Measurements from ENCODE around the gene KDM5C. TPM values are rescaled to one million over a fixed set of nuclear protein-coding genes. Genes with fewer than 3 reads are reported as not detected.
A peak's percentile ranks its signal among the peaks of the same experiment; 100 is the strongest.

Gene KDM5C
- total RNA-seq, 1 donor from 2014 or later = 99.8 TPM

DNA sequence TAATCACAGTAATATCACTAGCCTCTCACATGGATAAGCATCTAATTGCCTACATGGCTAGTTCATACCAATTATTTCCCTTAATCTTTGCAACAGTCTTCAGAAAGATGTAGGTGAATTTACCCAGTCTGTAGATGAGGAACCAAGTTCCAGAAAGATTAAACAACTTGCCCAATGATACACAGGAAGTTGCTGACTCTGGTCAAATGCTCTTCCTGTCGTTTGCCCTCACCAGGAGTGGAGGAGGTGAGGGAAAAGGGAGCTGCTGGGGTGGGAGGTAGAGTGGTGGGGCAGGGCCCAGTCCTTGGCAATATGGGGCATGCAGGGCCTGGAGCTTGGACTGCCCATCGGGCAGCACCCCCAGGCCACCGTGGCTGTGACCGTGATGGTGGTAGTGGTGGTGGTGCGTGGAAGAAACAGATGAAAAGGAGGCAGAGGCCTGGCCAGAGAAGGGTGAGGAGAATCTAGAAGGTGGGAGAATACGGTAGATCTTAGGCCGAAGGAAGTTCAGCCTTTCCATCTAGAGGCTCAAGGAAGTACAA lies 2.3 kb upstream of the KDM5C start:
- peaks cover 10% of the 10 kb centered on the region for H3K4me1 Mint-ChIP-seq (ENCODE audit: unreplicated experiment)
- H3K9me3 Mint-ChIP-seq = no peaks in the 10 kb centered on the region
- no peak overlapping the region for H3K27ac Mint-ChIP-seq
- TF ChIP-seq CTCF (conservative IDR thresholded peaks at IDR 0.05) = no peak
- no peak for DNase-seq (ENCODE audit: extremely low spot score, unreplicated experiment)
- H3K27me3 Mint-ChIP-seq = no peaks in the 10 kb centered on the region
- H3K4me3 Mint-ChIP-seq = no peak overlapping the region
- peaks cover 5% of the 10 kb centered on the region for H3K36me3 Mint-ChIP-seq

- Mint-ChIP-seq H3K36me3 (peaks cover 5% of the 10 kb centered on the region), H3K4me3 (peak overlapping the region; percentile 97), H3K4me1 (ENCODE audit: unreplicated experiment) (peaks cover 11% of the 10 kb centered on the region), H3K27me3 (no peaks in the 10 kb centered on the region), H3K27ac (peak overlapping the region; percentile 98), H3K9me3 (no peaks in the 10 kb centered on the region)
- DNase-seq (ENCODE audit: extremely low spot score, unreplicated experiment) = no peak
- TF ChIP-seq CTCF (conservative IDR thresholded peaks at IDR 0.05) = no peak
Observed at GRCh38 chrX:53223955-53224859, 800 bp downstream of the KDM5C start.

GRCh38 chrX:53223068-53223693 lies 1.8 kb downstream of the KDM5C start:
- Mint-ChIP-seq H3K4me3 (peak overlapping the region; percentile 97), H3K36me3 (peaks cover 5% of the 10 kb centered on the region), H3K9me3 (no peaks in the 10 kb centered on the region), H3K4me1 (ENCODE audit: unreplicated experiment) (peaks cover 11% of the 10 kb centered on the region), H3K27ac (peak overlapping the region; percentile 98), H3K27me3 (no peaks in the 10 kb centered on the region)
- DNase-seq (ENCODE audit: extremely low spot score, unreplicated experiment) = no peak
- no peak for TF ChIP-seq CTCF (conservative IDR thresholded peaks at IDR 0.05)

DNA sequence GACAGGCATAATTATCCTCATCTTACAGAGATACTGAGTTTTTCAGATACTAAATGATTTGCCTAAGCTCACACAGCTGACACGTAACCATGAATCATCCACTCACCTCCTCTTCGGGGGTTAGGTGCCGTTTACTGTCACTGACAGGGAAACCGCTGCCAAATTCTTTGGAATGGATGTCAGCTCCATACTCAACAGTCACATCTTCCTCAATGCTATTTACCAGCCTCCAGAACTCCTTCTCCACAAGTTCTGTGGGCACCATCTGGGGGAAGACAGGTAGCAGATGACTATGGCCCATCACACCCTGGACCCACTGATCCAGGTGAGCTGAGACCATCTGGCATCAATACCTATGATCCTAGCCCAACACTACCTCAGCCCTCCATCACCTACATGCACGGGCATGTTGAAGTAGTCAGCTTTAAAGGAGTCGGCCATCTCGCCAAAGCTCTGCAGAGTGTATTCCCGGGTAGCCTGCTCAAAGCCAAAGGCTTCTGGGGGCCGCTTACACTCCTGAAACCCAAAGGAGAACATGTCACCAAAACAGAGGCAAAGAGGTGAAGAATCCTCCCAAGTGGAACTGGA lies 13.5 kb downstream of the KDM5C start:
- no peak overlapping the region for H3K27ac Mint-ChIP-seq
- no peaks in the 10 kb centered on the region for H3K9me3 Mint-ChIP-seq
- H3K27me3 Mint-ChIP-seq = no peaks in the 10 kb centered on the region
- no peak for TF ChIP-seq CTCF (conservative IDR thresholded peaks at IDR 0.05)
- H3K4me3 Mint-ChIP-seq = no peak overlapping the region
- no peak for DNase-seq (ENCODE audit: extremely low spot score, unreplicated experiment)
- no peaks in the 10 kb centered on the region for H3K4me1 Mint-ChIP-seq (ENCODE audit: unreplicated experiment)
- peaks cover 12% of the 10 kb centered on the region for H3K36me3 Mint-ChIP-seq

- no peak for TF ChIP-seq CTCF (conservative IDR thresholded peaks at IDR 0.05)
- Mint-ChIP-seq H3K27ac (no peak overlapping the region), H3K4me3 (no peak overlapping the region), H3K4me1 (ENCODE audit: unreplicated experiment) (no peaks in the 10 kb centered on the region), H3K27me3 (no peaks in the 10 kb centered on the region), H3K36me3 (peaks cover 9% of the 10 kb centered on the region), H3K9me3 (no peaks in the 10 kb centered on the region)
- no peak for DNase-seq (ENCODE audit: extremely low spot score, unreplicated experiment)
Observed at GRCh38 chrX:53196678-53197077, 28.3 kb downstream of the KDM5C start.
